ENCODE results near the gene PPARD. TPM values are rescaled to one million over a fixed set of nuclear protein-coding genes. Genes with fewer than 3 reads are reported as not detected.

PPARD gene
- total RNA-seq, 1 donor from 2014 or later, result 15.0 TPM

- no peak for TF ChIP-seq CTCF (IDR thresholded peaks at IDR 0.05; ENCODE audit: insufficient read depth, low read length, poor library complexity, severe bottlenecking)
Observed at GRCh38 chr6:35403544-35404442, 61.4 kb downstream of the PPARD start.

GRCh38 chr6:35406711-35407485 lies 64.5 kb downstream of the PPARD start:
- Histone ChIP-seq H3K36me3 (ENCODE audit: control insufficient read depth, insufficient read depth, low read length) (no peaks in the 10 kb centered on the region), H3K27me3 (ENCODE audit: control insufficient read depth, insufficient read depth, low read length) (no peaks in the 10 kb centered on the region), H3K4me3 (ENCODE audit: low read depth, low read length) (no peak overlapping the region)
- no peak for DNase-seq (ENCODE audit: low read depth)
- no peak for TF ChIP-seq CTCF (IDR thresholded peaks at IDR 0.05; ENCODE audit: insufficient read depth, low read length, poor library complexity, severe bottlenecking)

More at GRCh38 chr6:35403544-35404442, 61.4 kb downstream of the PPARD start:
- no peak for DNase-seq (ENCODE audit: low read depth)
- Histone ChIP-seq H3K27me3 (ENCODE audit: control insufficient read depth, insufficient read depth, low read length) (no peaks in the 10 kb centered on the region), H3K4me3 (ENCODE audit: low read depth, low read length) (no peak overlapping the region), H3K36me3 (ENCODE audit: control insufficient read depth, insufficient read depth, low read length) (no peaks in the 10 kb centered on the region)

- TF ChIP-seq CTCF (IDR thresholded peaks at IDR 0.05; ENCODE audit: insufficient read depth, low read length, poor library complexity, severe bottlenecking), result no peak
- H3K4me3 ChIP-seq (ENCODE audit: low read depth, low read length), result no peak overlapping the region
Observed at GRCh38 chr6:35409245-35409644, 66.9 kb downstream of the PPARD start.

GRCh38 chr6:35410131-35410530 lies 67.8 kb downstream of the PPARD start:
- Histone ChIP-seq H3K36me3 (ENCODE audit: control insufficient read depth, insufficient read depth, low read length) (no peaks in the 10 kb centered on the region), H3K4me3 (ENCODE audit: low read depth, low read length) (no peak overlapping the region), H3K27me3 (ENCODE audit: control insufficient read depth, insufficient read depth, low read length) (no peaks in the 10 kb centered on the region)
- no peak for DNase-seq (ENCODE audit: low read depth)
- TF ChIP-seq CTCF (IDR thresholded peaks at IDR 0.05; ENCODE audit: insufficient read depth, low read length, poor library complexity, severe bottlenecking), result no peak

More at GRCh38 chr6:35409245-35409644, 66.9 kb downstream of the PPARD start:
- Histone ChIP-seq H3K36me3 (ENCODE audit: control insufficient read depth, insufficient read depth, low read length) (no peaks in the 10 kb centered on the region), H3K27me3 (ENCODE audit: control insufficient read depth, insufficient read depth, low read length) (no peaks in the 10 kb centered on the region)
- DNase-seq (ENCODE audit: low read depth), result no peak

- DNase-seq (ENCODE audit: low read depth), result no peak
- no peak overlapping the region for H3K4me3 ChIP-seq (ENCODE audit: low read depth, low read length)
- H3K36me3 ChIP-seq (ENCODE audit: control insufficient read depth, insufficient read depth, low read length), result no peaks in the 10 kb centered on the region
- TF ChIP-seq CTCF (IDR thresholded peaks at IDR 0.05; ENCODE audit: insufficient read depth, low read length, poor library complexity, severe bottlenecking), result no peak
- H3K27me3 ChIP-seq (ENCODE audit: control insufficient read depth, insufficient read depth, low read length), result no peaks in the 10 kb centered on the region
Observed at GRCh38 chr6:35411066-35411465, 68.7 kb downstream of the PPARD start.
